ENCODE measurements around the gene MMUT. TPM values are rescaled to one million over a fixed set of nuclear protein-coding genes. Genes with fewer than 3 reads are reported as not detected.

Gene MMUT
- total RNA-seq, 1 experiment from 2014 or later, result 12.4 TPM

- intact Hi-C loops (cut with micrococcal nuclease), result no loop called here
- H3K9me3 ChIP-seq (ENCODE audit: control insufficient read depth in 1 of 2, insufficient read depth in 1 of 2, low read depth in 1 of 2, low read length in 2 of 2), result no peaks in the 10 kb centered on the region
- ChIA-PET CTCF (no interaction called here), POLR2A (no interaction called here), RAD21 (ENCODE audit: low non-redundant PET in 1 of 2, low total read pairs in 2 of 2, uncharacterized antibody in 2 of 2, unreplicated experiment in 2 of 2) (no interaction called here)
- H4K20me1 ChIP-seq (ENCODE audit: insufficient read depth), result no peaks in the 10 kb centered on the region
- DNase-seq (ENCODE audit: low read depth, low spot score) (no peak), ATAC-seq (no peak)
- no peak overlapping the region for H3K4me2 ChIP-seq (ENCODE audit: low read length)
- no peaks in the 10 kb centered on the region for H3K9me2 ChIP-seq (ENCODE audit: insufficient read depth)
- no peak overlapping the region for H3K4me3 ChIP-seq (replicated peaks in 1 of 2; ENCODE audit: low read depth in 1 of 2, low read length in 2 of 2)
- no peaks in the 10 kb centered on the region for H3K36me3 ChIP-seq (ENCODE audit: control insufficient read depth in 1 of 2, insufficient read depth in 2 of 2, low read length in 2 of 2)
- H3K27ac ChIP-seq (ENCODE audit: low read depth, low read length), result no peak overlapping the region
- no TSS peak for BruUV-seq (replicated peaks)
- no peaks in the 10 kb centered on the region for H3K79me2 ChIP-seq (ENCODE audit: insufficient read depth, low read length)
- TF ChIP-seq ELF1 (IDR thresholded peaks at IDR 0.05; ENCODE audit: borderline replicate concordance, low read depth), result no peak
- TF ChIP-seq ZBTB33 (IDR thresholded peaks at IDR 0.05; ENCODE audit: extremely low read depth, insufficient replicate concordance, low read length), result no peak
- no peak for TF ChIP-seq POLR2AphosphoS5 (IDR thresholded peaks at IDR 0.05; ENCODE audit: low read depth, low read length)
- TF ChIP-seq, protein P1, sequence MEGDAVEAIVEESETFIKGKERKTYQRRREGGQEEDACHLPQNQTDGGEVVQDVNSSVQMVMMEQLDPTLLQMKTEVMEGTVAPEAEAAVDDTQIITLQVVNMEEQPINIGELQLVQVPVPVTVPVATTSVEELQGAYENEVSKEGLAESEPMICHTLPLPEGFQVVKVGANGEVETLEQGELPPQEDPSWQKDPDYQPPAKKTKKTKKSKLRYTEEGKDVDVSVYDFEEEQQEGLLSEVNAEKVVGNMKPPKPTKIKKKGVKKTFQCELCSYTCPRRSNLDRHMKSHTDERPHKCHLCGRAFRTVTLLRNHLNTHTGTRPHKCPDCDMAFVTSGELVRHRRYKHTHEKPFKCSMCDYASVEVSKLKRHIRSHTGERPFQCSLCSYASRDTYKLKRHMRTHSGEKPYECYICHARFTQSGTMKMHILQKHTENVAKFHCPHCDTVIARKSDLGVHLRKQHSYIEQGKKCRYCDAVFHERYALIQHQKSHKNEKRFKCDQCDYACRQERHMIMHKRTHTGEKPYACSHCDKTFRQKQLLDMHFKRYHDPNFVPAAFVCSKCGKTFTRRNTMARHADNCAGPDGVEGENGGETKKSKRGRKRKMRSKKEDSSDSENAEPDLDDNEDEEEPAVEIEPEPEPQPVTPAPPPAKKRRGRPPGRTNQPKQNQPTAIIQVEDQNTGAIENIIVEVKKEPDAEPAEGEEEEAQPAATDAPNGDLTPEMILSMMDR (IDR thresholded peaks at IDR 0.05 in 2 of 3, conservative IDR thresholded peaks at IDR 0.05 in 1 of 3; ENCODE audit: borderline replicate concordance in 1 of 3, insufficient read depth in 1 of 3, low read depth in 2 of 3, low read length in 2 of 3), result no peak
- no peak for TF ChIP-seq REST (IDR thresholded peaks at IDR 0.05; ENCODE audit: low read depth)
- no peak for TF ChIP-seq JUND (IDR thresholded peaks at IDR 0.05)
- TF ChIP-seq ZNF274 (IDR thresholded peaks at IDR 0.05; ENCODE audit: low read depth, low read length), result no peak
- H2AFZ ChIP-seq (ENCODE audit: low read depth, low read length, poor library complexity, severe bottlenecking), result no peak overlapping the region
- H3K27me3 ChIP-seq (ENCODE audit: insufficient read depth, low read length), result no peaks in the 10 kb centered on the region
- no peak overlapping the region for H3K9ac ChIP-seq (ENCODE audit: low read length)
- peaks cover 0 to 7% of the 10 kb centered on the region in 2 experiments; a peak in 1 of 4 replicates for H3K4me1 ChIP-seq (ENCODE audit: control insufficient read depth in 1 of 2, insufficient read depth in 2 of 2, low read length in 2 of 2)
These were observed 5.3 kb downstream of the MMUT start for GRCh38 chr6:49457771-49458170.

Data from HCT116 (cell line).